ENCODE data around the gene CIITA. TPM values are rescaled to one million over a fixed set of nuclear protein-coding genes. Genes with fewer than 3 reads are reported as not detected.

CIITA gene
- total and polyA plus RNA-seq, 10 of the 15 experiments (the other 5 are each of a cell fraction or from before 2014, with no cell fraction given) = 11.5 to 145 (median 49.7) TPM

DNA sequence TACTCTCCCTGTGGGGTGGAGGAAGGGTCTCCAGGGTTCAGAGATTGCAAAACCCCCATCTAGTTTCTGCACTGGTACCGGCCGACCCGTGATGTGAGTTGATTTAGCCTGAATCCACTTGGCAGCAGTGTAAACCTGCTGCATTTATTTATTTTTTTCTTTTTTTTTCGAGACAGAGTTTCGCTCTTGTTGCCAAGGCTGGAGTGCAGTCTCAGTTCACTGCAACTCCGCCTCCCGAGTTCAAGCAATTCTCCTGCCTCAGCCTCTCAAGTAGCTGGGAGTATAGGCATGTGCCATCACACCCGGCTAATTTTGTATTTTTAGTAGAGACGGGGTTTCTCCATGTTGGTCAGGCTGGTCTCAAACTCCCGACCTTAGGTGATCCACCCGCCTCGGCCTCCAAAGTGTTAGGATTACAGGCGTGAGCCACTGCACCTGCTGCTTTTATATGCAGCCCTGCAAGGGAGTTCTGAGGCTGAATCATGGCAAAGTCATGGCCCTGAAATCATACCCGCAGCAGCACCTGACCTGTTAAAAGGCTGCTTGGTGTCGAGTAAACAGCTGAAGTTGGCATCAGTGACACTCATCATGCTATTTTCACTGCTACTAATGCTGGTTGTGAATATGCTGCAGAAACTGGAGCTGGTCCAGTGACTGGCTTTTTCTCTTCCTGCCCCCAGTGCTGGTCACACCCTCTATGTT lies 43.9 kb downstream of the CIITA start:
- ChIA-PET RAD21 (ENCODE audit: unreplicated experiment) (interaction anchor here (1.3 kb wide), 2 partner anchors 44 to 177 kb away, joined by 3 to 5 read pairs; partner anchors contain the start of genes CIITA and NUBP1), SMC1A (ENCODE audit: uncharacterized antibody, unreplicated experiment) (interaction anchor here (0.9 to 1.9 kb wide), 5 partner anchors 9 to 172 kb away, joined by 3 to 9 read pairs (median 3); no protein-coding TSS in a partner anchor), POLR2A (no interaction called here), CTCF (interaction anchor here (1.4 to 7.4 kb wide), 3 partner anchors 44 to 406 kb away, joined by 3 to 91 read pairs (median 13); partner anchors contain the start of gene CIITA)
- Histone ChIP-seq H3K4me3 (no peak overlapping the region), H3K27me3 (replicated peaks in 1 of 2; ENCODE audit: control insufficient read depth in 2 of 2, insufficient read depth in 2 of 2, low read length in 1 of 2) (no peaks in the 10 kb centered on the region), H3K36me3 (ENCODE audit: control insufficient read depth in 2 of 2, insufficient read depth in 2 of 2, low read length in 1 of 2) (peaks cover 41 to 44% of the 10 kb centered on the region in 2 experiments), H3K27ac (ENCODE audit: control insufficient read depth, insufficient read depth) (no peak overlapping the region), H3K4me1 (ENCODE audit: control insufficient read depth, insufficient read depth, low read length) (peaks cover 12% of the 10 kb centered on the region), H4K20me1 (ENCODE audit: control insufficient read depth, insufficient read depth) (no peaks in the 10 kb centered on the region), H3K9ac (ENCODE audit: control insufficient read depth, insufficient read depth, low read length) (no peak overlapping the region), H3K9me3 (replicated peaks; ENCODE audit: control insufficient read depth, insufficient read depth, low read length) (no peaks in the 10 kb centered on the region), H3K4me2 (ENCODE audit: control insufficient read depth, insufficient read depth) (no peak overlapping the region), H3K79me2 (ENCODE audit: control insufficient read depth, insufficient read depth, low read length) (no peaks in the 10 kb centered on the region), H2AFZ (ENCODE audit: control insufficient read depth, low read depth, low read length) (no peak overlapping the region)
- BruUV-seq (replicated peaks) = no TSS peak
- WGBS (ENCODE audit: insufficient coverage, insufficient replicate concordance, low lambda C conversion rate, missing lambda C conversion rate) = 95% methylated on average over 15 of the region's 15 CpGs
- ATAC-seq (no peak), DNase-seq (ENCODE audit: low read depth, low spot score) (no peak), FAIRE-seq (no peak)
- intact Hi-C loops (cut with micrococcal nuclease; ENCODE audit: unreplicated experiment) (no loop called here), in situ Hi-C loops (cut with MboI) (no loop called here)
- TF ChIP-seq NFIC (IDR thresholded peaks at IDR 0.05; ENCODE audit: low read depth, low read length) = no peak
- no peak for TF ChIP-seq SUPT20H (IDR thresholded peaks at IDR 0.05; ENCODE audit: borderline replicate concordance, control insufficient read depth, low read depth, low read length)
- TF ChIP-seq REST (IDR thresholded peaks at IDR 0.05; ENCODE audit: low read depth, low read length) = no peak
- no peak for TF ChIP-seq GABPA (IDR thresholded peaks at IDR 0.05; ENCODE audit: low read depth)
- no peak for TF ChIP-seq DPF2 (IDR thresholded peaks at IDR 0.05)
- TF ChIP-seq NR2C1 (IDR thresholded peaks at IDR 0.05) = no peak
- no peak for TF ChIP-seq ZBTB4 (CRISPR knock-in tag; IDR thresholded peaks at IDR 0.05)
- no peak for TF ChIP-seq SREBF1 (IDR thresholded peaks at IDR 0.05; ENCODE audit: low read length)
- TF ChIP-seq ZNF217 (IDR thresholded peaks at IDR 0.05) = no peak
- no peak for TF ChIP-seq CHD1 (IDR thresholded peaks at IDR 0.05; ENCODE audit: low read depth, low read length)
- no peak for TF ChIP-seq E4F1 (IDR thresholded peaks at IDR 0.05; ENCODE audit: borderline replicate concordance, partially characterized antibody)
- no peak for TF ChIP-seq PBX3 (IDR thresholded peaks at IDR 0.05; ENCODE audit: insufficient replicate concordance, low read depth, low read length)
